Loucy (cell line): ENCODE results near the gene ZNF581.

ENCODE experiments used
- H2AFZ ChIP-seq: fragments of 200-600 bp; sonication (generic); 2 replicates; pipeline ENCODE4 v1.6.0; 2016; ENCODE audit warnings: antibody characterized with exemption, mild to moderate bottlenecking, low read length, moderate library complexity
- H3F3A ChIP-seq: fragments of 200-600 bp; 2 replicates; pipeline ENCODE4 v1.6.0; 2016; ENCODE audit warnings: antibody characterized with exemption, low read depth, mild to moderate bottlenecking
- H3K27me3 ChIP-seq: fragments of 200-600 bp; sonication (generic); 2 replicates; pipeline ENCODE4 v1.6.1; 2014; ENCODE audit warnings: low read length, mild to moderate bottlenecking; ENCODE audit not compliant: insufficient read depth, poor library complexity, severe bottlenecking
- H3K36me3 ChIP-seq: fragments of 200-600 bp; sonication (generic); 2 replicates; pipeline ENCODE4 v1.6.1; 2016; ENCODE audit warnings: low read length; ENCODE audit not compliant: insufficient read depth
- H3K4me1 ChIP-seq: fragments of 200-600 bp; sonication (generic); 2 replicates; pipeline ENCODE4 v1.5.1; 2014; ENCODE audit warnings: low read length, mild to moderate bottlenecking; ENCODE audit not compliant: insufficient read depth, poor library complexity, severe bottlenecking
- H3K4me2 ChIP-seq: fragments of 200-600 bp; sonication (generic); 2 replicates; pipeline ENCODE4 v1.6.0; 2014; ENCODE audit warnings: antibody characterized with exemption, low read length, low read depth, mild to moderate bottlenecking; ENCODE audit not compliant: poor library complexity, severe bottlenecking
- H3K4me3 ChIP-seq: fragments of 200-600 bp; sonication (generic); 2 replicates; pipeline ENCODE4 v1.5.1; 2014; ENCODE audit warnings: low read length, mild to moderate bottlenecking, mixed read lengths; ENCODE audit not compliant: poor library complexity, severe bottlenecking
- H3K79me2 ChIP-seq: fragments of 200-600 bp; sonication (generic); 2 replicates; pipeline ENCODE4 v1.6.1; 2014; ENCODE audit warnings: low read length; ENCODE audit not compliant: insufficient read depth
- H3K9ac ChIP-seq: fragments of 200-600 bp; sonication (generic); 2 replicates; pipeline ENCODE4 v1.6.0; 2014; ENCODE audit warnings: mild to moderate bottlenecking, low read depth, low read length, moderate library complexity; ENCODE audit not compliant: poor library complexity, severe bottlenecking
- H3K9me2 ChIP-seq: fragments of 200-600 bp; sonication (generic); replicated peaks from 2 replicates; pipeline ENCODE4 v1.6.1; 2016; ENCODE audit warnings: low read depth, low read length, mixed read lengths
- H3K9me3 ChIP-seq: fragments of 200-600 bp; sonication (generic); 2 replicates; pipeline ENCODE4 v1.6.1; 2014; ENCODE audit warnings: mild to moderate bottlenecking, antibody characterized with exemption, low read length, low read depth; ENCODE audit not compliant: insufficient read depth
- H4K20me1 ChIP-seq: fragments of 200-600 bp; sonication (generic); 2 replicates; pipeline ENCODE4 v1.6.0; 2014; ENCODE audit warnings: antibody characterized with exemption, low read length, mild to moderate bottlenecking; ENCODE audit not compliant: insufficient read depth, poor library complexity, severe bottlenecking
- CTCF ChIP-seq: fragments of 200-600 bp; sonication (generic); conservative IDR thresholded peaks from 2 replicates; pipeline ENCODE4 v1.5.1; 2014; ENCODE audit warnings: mild to moderate bottlenecking, antibody characterized with exemption, low read length
- EZH2phosphoT487 ChIP-seq: fragments of 200-600 bp; IDR thresholded peaks from 2 replicates; pipeline ENCODE4 v1.6.1; 2018; ENCODE audit warnings: antibody characterized with exemption, mild to moderate bottlenecking, moderate library complexity, borderline replicate concordance

The ZNF581 gene

DNA sequence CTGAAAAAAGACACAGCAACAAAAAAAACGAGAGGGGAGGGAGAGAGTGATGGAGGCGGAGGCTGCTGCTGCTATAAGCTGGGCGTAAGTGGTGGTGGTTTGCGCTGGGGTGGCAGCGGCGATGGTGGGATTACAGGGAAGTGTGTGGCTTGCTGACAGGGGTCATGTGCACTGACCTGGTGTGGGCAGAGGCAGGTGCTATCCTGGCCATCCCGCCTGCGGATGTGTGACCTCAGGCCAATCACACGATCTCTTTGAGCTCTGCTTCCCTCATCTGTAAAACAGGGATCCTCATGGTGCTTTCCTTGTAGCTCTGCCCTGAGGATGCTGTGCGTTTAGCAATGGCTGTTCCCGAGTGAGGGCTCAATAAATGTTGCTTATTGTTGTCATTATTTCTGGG, 5.9 kb upstream of the ZNF581 start:
- Histone ChIP-seq H3K9me2 (no peaks in the 10 kb centered on the region), H3F3A (no peaks in the 10 kb centered on the region), H3K9ac (no peak overlapping the region), H3K9me3 (no peaks in the 10 kb centered on the region), H4K20me1 (peaks cover 8% of the 10 kb centered on the region), H3K4me3 (no peak overlapping the region), H3K4me1 (peaks cover 40% of the 10 kb centered on the region), H3K27me3 (no peaks in the 10 kb centered on the region), H3K4me2 (peak overlapping the region; percentile 99), H3K36me3 (no peaks in the 10 kb centered on the region), H3K79me2 (peaks cover 53% of the 10 kb centered on the region), H2AFZ (no peak overlapping the region)
- no peak for TF ChIP-seq EZH2phosphoT487
- no peak for TF ChIP-seq CTCF

GRCh38 chr19:55638864-55639359, 4.5 kb upstream of the ZNF581 start:
- no peak overlapping the region for H3K9ac ChIP-seq
- TF ChIP-seq CTCF (peak; percentile 75), EZH2phosphoT487 (no peak)
- H3K4me3 ChIP-seq, result peak overlapping the region; percentile 58
- H4K20me1 ChIP-seq, result peaks cover 8% of the 10 kb centered on the region
- no peaks in the 10 kb centered on the region for H3K9me3 ChIP-seq
- no peaks in the 10 kb centered on the region for H3K9me2 ChIP-seq
- peaks cover 45% of the 10 kb centered on the region for H3K4me1 ChIP-seq
- H3K4me2 ChIP-seq, result peak overlapping the region; percentile 52
- no peaks in the 10 kb centered on the region for H3K27me3 ChIP-seq
- H3K79me2 ChIP-seq, result peaks cover 64% of the 10 kb centered on the region
- H2AFZ ChIP-seq, result no peak overlapping the region
- no peaks in the 10 kb centered on the region for H3K36me3 ChIP-seq
- H3F3A ChIP-seq, result no peaks in the 10 kb centered on the region

GRCh38 chr19:55640043-55640576, 3.3 kb upstream of the ZNF581 start:
- Histone ChIP-seq H3K4me3 (peak overlapping the region; percentile 96), H3F3A (no peaks in the 10 kb centered on the region), H3K9me3 (no peaks in the 10 kb centered on the region), H3K79me2 (peaks cover 68% of the 10 kb centered on the region), H3K27me3 (no peaks in the 10 kb centered on the region), H2AFZ (peak overlapping the region; percentile 73; the same call in 1 of the 2 replicates), H4K20me1 (peaks cover 12% of the 10 kb centered on the region), H3K4me1 (peaks cover 48% of the 10 kb centered on the region), H3K9ac (peak overlapping the region; percentile 85), H3K36me3 (no peaks in the 10 kb centered on the region; the same call in 1 of the 2 replicates), H3K9me2 (no peaks in the 10 kb centered on the region), H3K4me2 (peak overlapping the region; percentile 100)
- TF ChIP-seq EZH2phosphoT487 (no peak), CTCF (no peak)
